HepG2 (cell line): ENCODE measurements around the gene TMEM132E.

Source experiments
- POLR2G ChIP-seq: fragments of 200-400 bp; formaldehyde crosslinking; IDR thresholded peaks from 2 replicates; pipeline ENCODE4 v1.6.1; 2018; ENCODE audit warnings: mild to moderate bottlenecking, low read depth, low read length, moderate library complexity
- SRSF9 ChIP-seq: fragments of 200-400 bp; formaldehyde crosslinking; IDR thresholded peaks from 2 replicates; pipeline ENCODE4 v1.6.1; 2018; ENCODE audit warnings: borderline replicate concordance, mild to moderate bottlenecking, low read depth, low read length; ENCODE audit not compliant: insufficient read depth, poor library complexity, severe bottlenecking
- STAT5B ChIP-seq: sonication (generic); formaldehyde crosslinking; IDR thresholded peaks from 2 replicates; pipeline ENCODE4 v1.4.0; 2020; ENCODE audit warnings: missing genetic modification reagents
- ZBTB1 ChIP-seq: sonication (generic); formaldehyde crosslinking; IDR thresholded peaks from 2 replicates; pipeline ENCODE4 v1.4.0; 2020; ENCODE audit warnings: missing genetic modification reagents, borderline replicate concordance

DNA sequence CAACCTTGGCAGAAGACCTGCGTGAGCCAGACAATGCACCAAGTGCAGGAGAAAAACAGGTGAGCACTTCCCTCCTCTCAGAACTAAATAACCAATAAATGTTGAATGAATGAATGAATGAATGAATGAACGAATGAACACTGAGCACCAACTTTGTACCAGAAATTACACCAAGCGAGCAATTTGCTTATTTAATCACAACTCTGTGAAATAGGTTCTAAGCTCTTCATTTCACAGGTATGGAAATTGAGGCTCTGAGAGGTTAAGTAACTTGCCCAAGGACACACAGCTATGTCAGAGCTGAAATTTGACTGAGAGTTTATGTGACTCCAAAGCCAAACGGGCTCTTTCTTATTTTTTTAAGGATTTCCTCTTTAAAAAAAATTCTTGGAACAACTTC lies 38.0 kb downstream of the TMEM132E start:
- no peak for TF ChIP-seq ZBTB1 (CRISPR knock-in tag)
- no peak for TF ChIP-seq POLR2G
- TF ChIP-seq SRSF9 = no peak
- no peak for TF ChIP-seq STAT5B
